Cerebellar nuclear complex (tissue), 1 donor: ENCODE measurements around the gene KLF15.
A peak's percentile ranks its signal among the peaks of the same experiment; 100 is the strongest.

Source experiments
- DNase-seq, 2 experiments: peaks; one replicate each; lab custom pipeline; 2025; lab: John Stamatoyannopoulos, UW

KLF15 gene

GRCh38 chr3:126360714-126361060 is 3.5 kb upstream of the KLF15 start:
- DNase-seq: no peak

GRCh38 chr3:126360046-126360713 is 3.0 kb upstream of the KLF15 start:
- no peak for DNase-seq

GRCh38 chr3:126358816-126359181 is 1.6 kb upstream of the KLF15 start:
- no peak for DNase-seq

GRCh38 chr3:126358038-126358815 is 1.0 kb upstream of the KLF15 start:
- no peak for DNase-seq

- no peak for DNase-seq
Observed at GRCh38 chr3:126356373-126357264, 589 bp downstream of the KLF15 start.

GRCh38 chr3:126355777-126356372 is 1.3 kb downstream of the KLF15 start:
- peak in 1 of 2 experiments; percentile 46 for DNase-seq

GRCh38 chr3:126355251-126355650 is 2.0 kb downstream of the KLF15 start:
- DNase-seq: no peak

GRCh38 chr3:126354776-126355175 is 2.4 kb downstream of the KLF15 start:
- no peak for DNase-seq

- DNase-seq: no peak
Observed at GRCh38 chr3:126353694-126354321, 3.4 kb downstream of the KLF15 start.

GRCh38 chr3:126352476-126353454 is 4.4 kb downstream of the KLF15 start:
- no peak for DNase-seq

GRCh38 chr3:126351771-126352475 is 5.3 kb downstream of the KLF15 start:
- no peak for DNase-seq

GRCh38 chr3:126351086-126351770 is 6.0 kb downstream of the KLF15 start:
- DNase-seq: no peak

GRCh38 chr3:126350502-126351085 is 6.6 kb downstream of the KLF15 start:
- DNase-seq: no peak

GRCh38 chr3:126349611-126350501 is 7.4 kb downstream of the KLF15 start:
- no peak for DNase-seq

- DNase-seq: no peak
Observed at GRCh38 chr3:126349071-126349470, 8.1 kb downstream of the KLF15 start.

- DNase-seq: no peak
Observed at GRCh38 chr3:126348308-126348920, 8.8 kb downstream of the KLF15 start.

GRCh38 chr3:126347543-126348161 is 9.6 kb downstream of the KLF15 start:
- DNase-seq: no peak
